ENCODE measurements around the gene MRPL17. TPM values are rescaled to one million over a fixed set of nuclear protein-coding genes. Genes with fewer than 3 reads are reported as not detected.
A peak's percentile ranks its signal among the peaks of the same experiment; 100 is the strongest.

The MRPL17 gene
- total and polyA plus RNA-seq, 10 of the 15 experiments (the other 5 are each of a cell fraction or from before 2014, with no cell fraction given): 60.3 to 171 (median 94.8) TPM

DNA sequence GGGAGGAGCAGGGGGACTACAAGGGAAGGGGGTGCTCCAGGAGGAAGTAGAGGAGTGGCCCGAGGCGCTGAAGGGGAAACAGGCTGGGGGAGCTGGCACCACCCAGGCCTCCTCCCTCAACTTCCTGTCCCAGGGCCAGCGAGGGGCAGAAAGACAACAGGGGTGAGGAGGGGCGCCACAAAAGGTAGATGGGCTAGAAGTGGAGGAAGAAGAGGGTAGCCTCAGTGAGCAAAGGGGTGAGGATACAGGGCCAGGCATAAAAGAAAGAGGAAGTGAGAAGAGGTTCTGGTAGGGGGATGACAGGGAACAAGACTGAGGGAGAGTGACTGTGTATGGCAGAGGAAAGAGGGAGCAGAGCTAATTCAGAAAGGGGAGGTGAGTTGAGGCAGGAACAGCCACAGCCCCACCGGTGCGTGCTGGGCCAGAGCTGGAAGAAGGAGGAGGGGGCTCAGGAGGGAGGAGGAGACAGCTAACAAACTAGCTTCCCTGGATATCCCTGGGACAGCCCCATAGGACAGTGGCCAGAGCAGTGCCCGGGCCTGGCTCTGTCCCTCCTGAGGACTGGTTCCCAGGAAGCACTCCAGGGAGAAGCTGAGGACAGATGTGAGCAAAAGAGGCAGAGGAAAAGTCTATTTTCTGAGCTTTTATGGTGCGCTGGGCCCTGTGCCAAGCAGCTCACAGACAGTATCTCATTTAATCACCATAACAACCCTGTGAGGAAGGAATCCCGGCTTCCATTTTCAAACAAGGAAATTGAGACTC lies 36.0 kb downstream of the MRPL17 start:
- Histone ChIP-seq H4K20me1 (ENCODE audit: control insufficient read depth, insufficient read depth) (no peaks in the 10 kb centered on the region), H3K4me1 (ENCODE audit: control insufficient read depth, insufficient read depth, low read length) (peaks cover 21% of the 10 kb centered on the region), H3K9ac (ENCODE audit: control insufficient read depth, insufficient read depth, low read length) (peak overlapping the region; percentile 17; the same call in 1 of the 2 replicates), H3K27me3 (replicated peaks in 1 of 2; ENCODE audit: control insufficient read depth in 2 of 2, insufficient read depth in 2 of 2, low read length in 1 of 2) (no peaks in the 10 kb centered on the region), H3K4me2 (ENCODE audit: control insufficient read depth, insufficient read depth) (peak overlapping the region; percentile 85), H2AFZ (ENCODE audit: control insufficient read depth, low read depth, low read length) (peak overlapping the region; percentile 59), H3K9me3 (replicated peaks; ENCODE audit: control insufficient read depth, insufficient read depth, low read length) (no peaks in the 10 kb centered on the region), H3K79me2 (ENCODE audit: control insufficient read depth, insufficient read depth, low read length) (no peaks in the 10 kb centered on the region), H3K27ac (ENCODE audit: control insufficient read depth, insufficient read depth) (peak overlapping the region; percentile 68), H3K4me3 (no peak overlapping the region), H3K36me3 (ENCODE audit: control insufficient read depth in 2 of 2, insufficient read depth in 2 of 2, low read length in 1 of 2) (no peaks in the 10 kb centered on the region)
- POLR2A ChIA-PET: interaction anchor here (0.6 to 2.5 kb wide), 5 partner anchors 29 to 132 kb away, joined by 3 to 10 read pairs (median 3); partner anchors contain the start of gene TAF10
- WGBS (ENCODE audit: insufficient coverage, insufficient replicate concordance, low lambda C conversion rate, missing lambda C conversion rate): 23% methylated on average over 9 of the region's 9 CpGs
- RAD21 ChIA-PET (ENCODE audit: unreplicated experiment): interaction anchor here (0.7 to 1.4 kb wide), 6 partner anchors 13 to 43 kb away, joined by 3 to 4 read pairs (median 4); partner anchors contain the start of genes MRPL17 and TPP1
- SMC1A ChIA-PET (ENCODE audit: uncharacterized antibody, unreplicated experiment): interaction anchor here (0.9 to 3.4 kb wide), 8 partner anchors 12 to 99 kb away, joined by 3 to 14 read pairs (median 5); partner anchors contain the start of genes MRPL17 and TPP1
- ATAC-seq (peak; percentile 97), DNase-seq (ENCODE audit: low read depth, low spot score) (peak; percentile 61), FAIRE-seq (no peak)
- CTCF ChIA-PET: interaction anchor here (0.7 to 4.7 kb wide), 9 partner anchors 9 to 58 kb away, joined by 3 to 22 read pairs (median 4); partner anchors contain the start of genes MRPL17 and TPP1
- intact Hi-C loops (cut with micrococcal nuclease; ENCODE audit: unreplicated experiment): no loop called here
- BruUV-seq (replicated peaks): no TSS peak
- in situ Hi-C loops (cut with MboI): no loop called here
- TF ChIP-seq, protein P1, sequence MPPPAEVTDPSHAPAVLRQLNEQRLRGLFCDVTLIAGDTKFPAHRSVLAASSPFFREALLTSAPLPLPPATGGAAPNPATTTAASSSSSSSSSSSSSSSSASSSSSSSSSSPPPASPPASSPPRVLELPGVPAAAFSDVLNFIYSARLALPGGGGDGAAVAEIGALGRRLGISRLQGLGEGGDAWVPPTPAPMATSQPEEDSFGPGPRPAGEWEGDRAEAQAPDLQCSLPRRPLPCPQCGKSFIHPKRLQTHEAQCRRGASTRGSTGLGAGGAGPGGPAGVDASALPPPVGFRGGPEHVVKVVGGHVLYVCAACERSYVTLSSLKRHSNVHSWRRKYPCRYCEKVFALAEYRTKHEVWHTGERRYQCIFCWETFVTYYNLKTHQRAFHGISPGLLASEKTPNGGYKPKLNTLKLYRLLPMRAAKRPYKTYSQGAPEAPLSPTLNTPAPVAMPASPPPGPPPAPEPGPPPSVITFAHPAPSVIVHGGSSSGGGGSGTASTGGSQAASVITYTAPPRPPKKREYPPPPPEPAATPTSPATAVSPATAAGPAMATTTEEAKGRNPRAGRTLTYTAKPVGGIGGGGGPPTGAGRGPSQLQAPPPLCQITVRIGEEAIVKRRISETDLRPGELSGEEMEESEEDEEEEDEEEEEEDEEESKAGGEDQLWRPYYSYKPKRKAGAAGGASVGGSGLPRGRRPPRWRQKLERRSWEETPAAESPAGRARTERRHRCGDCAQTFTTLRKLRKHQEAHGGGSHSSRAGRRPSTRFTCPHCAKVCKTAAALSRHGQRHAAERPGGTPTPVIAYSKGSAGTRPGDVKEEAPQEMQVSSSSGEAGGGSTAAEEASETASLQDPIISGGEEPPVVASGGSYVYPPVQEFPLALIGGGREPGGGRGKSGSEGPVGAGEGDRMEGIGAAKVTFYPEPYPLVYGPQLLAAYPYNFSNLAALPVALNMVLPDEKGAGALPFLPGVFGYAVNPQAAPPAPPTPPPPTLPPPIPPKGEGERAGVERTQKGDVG (CRISPR knock-in tag; IDR thresholded peaks at IDR 0.05): no peak
- peak; percentile 58; the same call in 1 of the 2 replicates for TF ChIP-seq GATAD2B (conservative IDR thresholded peaks at IDR 0.05; ENCODE audit: low read depth)
- TF ChIP-seq YY1 (IDR thresholded peaks at IDR 0.05; ENCODE audit: low read depth, low read length): no peak
- TF ChIP-seq EED (IDR thresholded peaks at IDR 0.05; ENCODE audit: low read depth): peak; percentile 98
- no peak for TF ChIP-seq ESRRA (IDR thresholded peaks at IDR 0.05; ENCODE audit: low read length)
- no peak for TF ChIP-seq SMAD5 (IDR thresholded peaks at IDR 0.05; ENCODE audit: low read depth)
- no peak for TF ChIP-seq SREBF1 (IDR thresholded peaks at IDR 0.05; ENCODE audit: low read length)
- TF ChIP-seq STAT1 (conservative IDR thresholded peaks at IDR 0.05): no peak
- TF ChIP-seq HDAC2 (IDR thresholded peaks at IDR 0.05): no peak
- no peak for TF ChIP-seq LARP7 (IDR thresholded peaks at IDR 0.05)
- TF ChIP-seq FOXK2 (IDR thresholded peaks at IDR 0.05): no peak
- TF ChIP-seq, protein P2, sequence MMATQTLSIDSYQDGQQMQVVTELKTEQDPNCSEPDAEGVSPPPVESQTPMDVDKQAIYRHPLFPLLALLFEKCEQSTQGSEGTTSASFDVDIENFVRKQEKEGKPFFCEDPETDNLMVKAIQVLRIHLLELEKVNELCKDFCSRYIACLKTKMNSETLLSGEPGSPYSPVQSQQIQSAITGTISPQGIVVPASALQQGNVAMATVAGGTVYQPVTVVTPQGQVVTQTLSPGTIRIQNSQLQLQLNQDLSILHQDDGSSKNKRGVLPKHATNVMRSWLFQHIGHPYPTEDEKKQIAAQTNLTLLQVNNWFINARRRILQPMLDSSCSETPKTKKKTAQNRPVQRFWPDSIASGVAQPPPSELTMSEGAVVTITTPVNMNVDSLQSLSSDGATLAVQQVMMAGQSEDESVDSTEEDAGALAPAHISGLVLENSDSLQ (IDR thresholded peaks at IDR 0.05): no peak; the same call in 1 of the 2 replicates
- TF ChIP-seq FOS (IDR thresholded peaks at IDR 0.05; ENCODE audit: borderline replicate concordance, extremely low read depth, insufficient read length): no peak
- TF ChIP-seq RBBP5 (conservative IDR thresholded peaks at IDR 0.05): no peak
- TF ChIP-seq NR2C2 (IDR thresholded peaks at IDR 0.05; ENCODE audit: borderline replicate concordance, control insufficient read depth, insufficient read length, low read depth): no peak
- no peak for TF ChIP-seq CBFB (IDR thresholded peaks at IDR 0.05; ENCODE audit: low read depth)
- no peak for TF ChIP-seq BMI1 (IDR thresholded peaks at IDR 0.05; ENCODE audit: borderline replicate concordance)
- no peak for TF ChIP-seq PML (IDR thresholded peaks at IDR 0.05; ENCODE audit: low read length)
- no peak for TF ChIP-seq ZNF622 (IDR thresholded peaks at IDR 0.05)
- peak; percentile 45; the same call in 1 of the 2 replicates for TF ChIP-seq ATF7 (IDR thresholded peaks at IDR 0.05; ENCODE audit: low read depth)
- TF ChIP-seq CREB1 (IDR thresholded peaks at IDR 0.05; ENCODE audit: low read depth): 0 out of 2 replicates have a peak, but pooled peaks have one; percentile 13
- no peak for TF ChIP-seq RELA (IDR thresholded peaks at IDR 0.05; ENCODE audit: borderline replicate concordance, partially characterized antibody)
- no peak for TF ChIP-seq TCF12 (IDR thresholded peaks at IDR 0.05; ENCODE audit: low read depth, low read length)

Data from GM12878 (cell line).